ENCODE data around the gene TMEM240.

- TF ChIP-seq EZH2 (IDR thresholded peaks at IDR 0.05; ENCODE audit: borderline replicate concordance, low read depth, low read length, severe bottlenecking) (no peak), CTCF (IDR thresholded peaks at IDR 0.05; ENCODE audit: borderline replicate concordance, extremely low read depth, low read length, poor library complexity, severe bottlenecking) (no peak)
These were observed 5.8 kb downstream of the TMEM240 start for GRCh38 chr1:1534401-1535154.

Measured in DND-41 (cell line).